Thyroid gland (tissue), 4 donors: ENCODE results near the gene CACNA1B. TPM values are rescaled to one million over a fixed set of nuclear protein-coding genes. Genes with fewer than 3 reads are reported as not detected.

Experiments used
- DNase-seq, 2 donors: peaks; one replicate each; pipeline ENCODE4 v3.0.0-alpha.2; 2019
- H3K27ac ChIP-seq, 3 donors: fragments of 200-600 bp; sonication (generic); 1 replicate in 2 of 3; 2 replicates in 1 of 3; pipeline ENCODE4 v1.5.1; 2016 to 2019; ENCODE audit warnings: mild to moderate bottlenecking in 1 of 3, moderate library complexity in 1 of 3
- H3K27me3 ChIP-seq: fragments of 200-600 bp; sonication (generic); one replicate; pipeline ENCODE4 v1.5.1; 2019
- H3K36me3 ChIP-seq, 2 donors: fragments of 200-600 bp; sonication (generic); one replicate each; pipeline ENCODE4 v1.5.1; 2016 to 2019
- H3K4me1 ChIP-seq, 2 donors: fragments of 200-600 bp; sonication (generic); one replicate each; pipeline ENCODE4 v1.5.1; 2017 to 2019
- H3K4me3 ChIP-seq, 3 donors: fragments of 200-600 bp; sonication (generic); replicated peaks in 1 of 3; 1 replicate in 2 of 3; 2 replicates in 1 of 3; pipeline ENCODE4 v1.5.1; 2016; ENCODE audit warnings: mild to moderate bottlenecking in 1 of 3
- H3K9me3 ChIP-seq: fragments of 200-600 bp; sonication (generic); one replicate; pipeline ENCODE4 v1.5.1; 2017
- CTCF ChIP-seq, 6 experiments: fragments of 200-600 bp in 3 of 6; fragments of 450-650 bp in 3 of 6; sonication (generic) in 3 of 6; IDR thresholded peaks; one replicate each; pipeline ENCODE4 v1.5.1; 2016 to 2019; ENCODE audit warnings: antibody characterized with exemption in 6 of 6, mild to moderate bottlenecking in 2 of 6, inconsistent platforms in 1 of 6, moderate library complexity in 1 of 6
- POLR2A ChIP-seq, 2 donors: fragments of 450-650 bp; IDR thresholded peaks; one replicate each; pipeline ENCODE4 v1.6.1; 2017; ENCODE audit warnings: antibody characterized with exemption in 2 of 2, mild to moderate bottlenecking in 2 of 2, moderate library complexity in 1 of 2
- WGBS, 2 donors: methylation state at CpG; one replicate each; pipeline ENCODE4 v1.1.5; 2017; 5-methylcytosine and 5-hydroxymethylcytosine counted together
- intact Hi-C: fragments of 100-400 bp; cut with DNase I; formaldehyde crosslinking; loops from one replicate; pipeline ENCODE4 v1.15.1; 2023
- total RNA-seq, 4 donors: library from RNA; depleted of rRNA; stranded (reverse); fragments of >200 nt; gene quantifications; one replicate each; pipeline ENCODE4 v1.2.3, GENCODE V29; 2016

CACNA1B gene
- total RNA-seq, 4 donors from 2014 or later = 0.13 to 0.68 (median 0.35) TPM

GRCh38 chr9:138074516-138074915, 196.9 kb downstream of the CACNA1B start:
- intact Hi-C loops = no loop called here
- Histone ChIP-seq H3K27me3 (no peaks in the 10 kb centered on the region), H3K9me3 (no peaks in the 10 kb centered on the region), H3K27ac (no peak overlapping the region), H3K4me3 (no peak overlapping the region), H3K4me1 (no peaks in the 10 kb centered on the region), H3K36me3 (no peaks in the 10 kb centered on the region)
- no peak for TF ChIP-seq CTCF (IDR thresholded peaks at IDR 0.05)
- no peak for TF ChIP-seq POLR2A (IDR thresholded peaks at IDR 0.05)
- 90 to 91% methylated on average over 15 to 18 of the region's 18 CpGs for WGBS, 2 donors
- DNase-seq = no peak

DNA sequence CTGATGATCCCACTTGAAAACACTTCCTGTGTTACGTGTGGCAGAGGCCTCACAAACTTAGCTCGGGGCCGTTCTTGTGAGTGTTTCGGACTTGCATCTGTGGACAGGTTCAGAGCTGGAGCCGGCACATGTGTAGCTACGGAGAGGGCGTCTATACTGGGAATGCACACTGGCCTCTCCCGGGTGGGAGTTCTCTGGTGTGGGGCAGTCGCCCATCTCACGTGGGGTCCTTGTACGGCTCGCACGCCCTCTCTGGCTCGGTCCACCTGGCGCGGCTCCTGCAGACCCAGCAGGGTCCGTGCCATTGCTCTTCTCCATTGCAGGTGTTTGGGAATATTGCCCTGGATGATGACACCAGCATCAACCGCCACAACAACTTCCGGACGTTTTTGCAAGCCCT, 197.9 kb downstream of the CACNA1B start:
- Histone ChIP-seq H3K36me3 (no peaks in the 10 kb centered on the region), H3K27me3 (no peaks in the 10 kb centered on the region), H3K9me3 (no peaks in the 10 kb centered on the region), H3K4me1 (no peaks in the 10 kb centered on the region), H3K27ac (no peak overlapping the region), H3K4me3 (no peak overlapping the region)
- TF ChIP-seq CTCF (IDR thresholded peaks at IDR 0.05) (no peak), POLR2A (IDR thresholded peaks at IDR 0.05) (no peak)
- no peak for DNase-seq
- WGBS, 2 donors = 89 to 91% methylated on average over 19 to 20 of the region's 20 CpGs
- intact Hi-C loops = no loop called here

DNA sequence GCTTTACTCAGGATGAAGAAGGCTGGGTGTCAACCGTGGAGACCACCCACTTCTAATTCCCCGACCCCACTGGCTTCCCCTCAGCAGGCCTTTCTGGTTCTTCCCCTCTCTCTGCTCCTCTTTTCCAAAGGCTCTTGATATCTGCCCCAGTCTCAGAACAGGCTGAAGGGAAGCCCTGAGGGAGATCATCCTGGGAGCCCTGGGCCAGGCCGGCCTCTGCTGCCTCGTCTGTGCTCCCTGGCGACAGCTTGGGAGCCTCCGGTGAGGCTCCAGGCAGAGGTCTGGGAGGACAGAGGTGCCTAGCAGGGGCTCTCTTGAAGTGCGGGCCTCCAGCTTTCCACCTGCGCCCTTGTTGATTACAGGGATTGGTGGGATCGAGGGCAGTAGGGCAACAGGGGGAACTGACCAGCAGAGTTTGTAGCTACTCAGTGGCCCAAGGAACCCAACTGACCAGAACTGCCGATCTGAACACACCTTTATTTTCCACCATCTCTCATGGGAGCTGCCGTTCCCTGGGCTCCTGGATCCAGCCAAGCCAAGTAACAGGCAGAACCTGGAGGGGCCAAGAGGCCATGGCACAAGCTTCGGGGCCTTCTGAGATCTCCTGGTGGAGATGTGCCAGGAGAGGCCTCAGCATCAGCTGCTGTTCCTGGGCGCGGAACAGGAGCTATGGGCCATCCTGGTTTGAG, 198.5 kb downstream of the CACNA1B start:
- H3K4me1 ChIP-seq = no peaks in the 10 kb centered on the region
- WGBS, 2 donors = 84 to 87% methylated on average over 7 to 14 of the region's 14 CpGs
- H3K9me3 ChIP-seq = no peaks in the 10 kb centered on the region
- intact Hi-C loops = no loop called here
- no peaks in the 10 kb centered on the region for H3K36me3 ChIP-seq
- H3K27ac ChIP-seq = no peak overlapping the region
- no peak overlapping the region for H3K4me3 ChIP-seq
- no peaks in the 10 kb centered on the region for H3K27me3 ChIP-seq
- TF ChIP-seq POLR2A (IDR thresholded peaks at IDR 0.05) = no peak
- no peak for TF ChIP-seq CTCF (IDR thresholded peaks at IDR 0.05)
- no peak for DNase-seq

DNA sequence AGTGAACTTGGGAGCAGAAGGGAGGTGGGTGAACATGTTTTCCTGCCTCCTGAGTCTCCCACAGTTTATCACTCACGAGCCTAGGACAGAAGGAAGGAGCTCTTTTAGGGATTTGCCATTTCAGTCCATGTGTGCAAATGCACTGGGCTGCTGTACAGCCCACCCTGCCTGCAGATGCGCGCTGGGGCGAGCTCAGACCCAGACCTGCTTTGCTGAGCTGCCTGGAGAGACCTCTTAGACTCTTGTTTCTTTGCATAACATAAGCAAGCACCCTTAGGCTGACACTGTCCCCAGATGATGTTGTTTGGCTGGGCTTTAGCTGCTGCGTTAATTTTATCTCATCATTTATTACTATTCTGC, 199.0 kb downstream of the CACNA1B start:
- no peak for TF ChIP-seq CTCF (IDR thresholded peaks at IDR 0.05)
- no peak for TF ChIP-seq POLR2A (IDR thresholded peaks at IDR 0.05)

DNA sequence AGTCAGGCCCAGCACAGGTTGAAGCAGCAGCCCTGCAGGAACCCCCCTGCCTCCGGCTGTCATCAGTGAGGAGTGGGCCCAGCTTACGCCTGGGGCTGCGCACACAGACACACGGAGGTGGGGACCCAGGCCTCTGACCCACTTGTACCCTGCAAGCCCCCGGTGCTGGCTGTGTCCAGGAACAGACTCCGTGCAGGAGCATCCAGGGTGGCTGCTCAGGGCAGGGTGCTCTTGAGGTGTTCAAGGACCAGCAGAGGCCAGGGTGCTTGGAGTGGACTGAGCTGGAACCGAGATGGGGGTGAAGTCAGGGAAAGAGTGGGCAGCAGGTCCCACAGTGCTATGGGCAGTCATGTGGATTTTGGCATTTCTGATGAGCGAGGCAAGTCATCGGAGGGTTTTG, 199.5 kb downstream of the CACNA1B start:
- DNase-seq = no peak
- intact Hi-C loops = no loop called here

More for the DNA sequence above, 199.0 kb downstream of the CACNA1B start:
- Histone ChIP-seq H3K36me3 (no peaks in the 10 kb centered on the region), H3K27ac (no peak overlapping the region), H3K9me3 (no peaks in the 10 kb centered on the region), H3K4me1 (no peaks in the 10 kb centered on the region), H3K4me3 (no peak overlapping the region), H3K27me3 (no peaks in the 10 kb centered on the region)
- no peak for DNase-seq
- intact Hi-C loops = no loop called here
- WGBS, 2 donors = 87 to 88% methylated on average over 5 of the region's 5 CpGs

More for the DNA sequence above, 199.5 kb downstream of the CACNA1B start:
- no peaks in the 10 kb centered on the region for H3K9me3 ChIP-seq
- TF ChIP-seq POLR2A (IDR thresholded peaks at IDR 0.05) (no peak), CTCF (IDR thresholded peaks at IDR 0.05) (no peak)
- H3K4me1 ChIP-seq = no peaks in the 10 kb centered on the region
- H3K36me3 ChIP-seq = no peaks in the 10 kb centered on the region
- no peak overlapping the region for H3K4me3 ChIP-seq
- 80 to 84% methylated on average over 5 to 7 of the region's 9 CpGs for WGBS, 2 donors
- no peaks in the 10 kb centered on the region for H3K27me3 ChIP-seq
- H3K27ac ChIP-seq = no peak overlapping the region
